WTC11 (cell line): ENCODE measurements around the gene OPCML. TPM values are rescaled to one million over a fixed set of nuclear protein-coding genes. Genes with fewer than 3 reads are reported as not detected.

Experiments
- ATAC-seq: fragments of 200-7000 bp; cut with Tn5 transposase; 2 replicates; pipeline ENCODE4 v1.10.0; 2021; ENCODE audit warnings: mild to moderate bottlenecking, moderate library complexity
- CTCF ChIA-PET: fragments of 300-600 bp; sonication (Branson Sonifier 250); formaldehyde crosslinking; loops from one replicate; lab custom pipeline; 2021; ENCODE audit warnings: antibody characterized with exemption; lab: Charles Lee
- POLR2A ChIA-PET: fragments of 350-600 bp; sonication (Branson Sonifier 250); formaldehyde crosslinking; loops from one replicate; lab custom pipeline; 2021; ENCODE audit warnings: antibody characterized with exemption; lab: Charles Lee
- DNase-seq: peaks from one replicate; pipeline ENCODE4 v3.0.0; 2021; ENCODE audit warnings: low spot score
- H3K27ac Mint-ChIP-seq: 2 replicates; pipeline ENCODE4 v1.8.0; 2021; ENCODE audit warnings: mixed read lengths
- H3K27me3 Mint-ChIP-seq: 2 replicates; pipeline ENCODE4 v1.8.0; 2021; ENCODE audit warnings: low read depth, mild to moderate bottlenecking, moderate library complexity, mixed read lengths
- H3K36me3 Mint-ChIP-seq: 2 replicates; pipeline ENCODE4 v1.8.0; 2021; ENCODE audit warnings: mixed read lengths
- H3K4me1 Mint-ChIP-seq: 2 replicates; pipeline ENCODE4 v1.8.0; 2022; ENCODE audit warnings: mixed read lengths
- H3K4me3 Mint-ChIP-seq: 2 replicates; pipeline ENCODE4 v1.8.0; 2021; ENCODE audit warnings: mild to moderate bottlenecking, moderate library complexity, mixed read lengths
- H3K9me3 Mint-ChIP-seq: 2 replicates; pipeline ENCODE4 v1.8.0; 2021; ENCODE audit warnings: mixed read lengths
- CREM ChIP-seq: sonication (generic); formaldehyde crosslinking; IDR thresholded peaks from 2 replicates; pipeline ENCODE4 v1.8.1; 2022; ENCODE audit warnings: mild to moderate bottlenecking, missing genetic modification reagents, moderate library complexity
- ESRRA ChIP-seq: sonication (generic); formaldehyde crosslinking; IDR thresholded peaks from 2 replicates; pipeline ENCODE4 v1.8.1; 2022; ENCODE audit warnings: mild to moderate bottlenecking, missing genetic modification reagents, borderline replicate concordance
- FOXP1 ChIP-seq: sonication (generic); formaldehyde crosslinking; IDR thresholded peaks from 2 replicates; pipeline ENCODE4 v1.8.0; 2022; ENCODE audit warnings: missing genetic modification reagents, mild to moderate bottlenecking, moderate library complexity, borderline replicate concordance
- GTF2I ChIP-seq: fragments of 250-450 bp; sonication (Bioruptor Pico); conservative IDR thresholded peaks from 2 replicates; pipeline ENCODE4 v1.4.0; 2021; ENCODE audit warnings: mild to moderate bottlenecking
- HMGA2 ChIP-seq: fragments of 250-450 bp; sonication (Bioruptor Pico); IDR thresholded peaks from 2 replicates; pipeline ENCODE4 v1.4.0; 2021; ENCODE audit warnings: mild to moderate bottlenecking, moderate library complexity
- JAZF1 ChIP-seq: fragments of 250-450 bp; sonication (Bioruptor Pico); IDR thresholded peaks from 2 replicates; pipeline ENCODE4 v1.9.0; 2021; ENCODE audit warnings: moderate library complexity, mild to moderate bottlenecking, inconsistent platforms
- NFATC4 ChIP-seq: fragments of 250-450 bp; sonication (Bioruptor Pico); IDR thresholded peaks from 2 replicates; pipeline ENCODE4 v1.9.0; 2021; ENCODE audit warnings: mild to moderate bottlenecking
- OVOL2 ChIP-seq: fragments of 250-450 bp; sonication (Bioruptor Pico); IDR thresholded peaks from 2 replicates; pipeline ENCODE4 v1.9.0; 2021; ENCODE audit warnings: mild to moderate bottlenecking, borderline replicate concordance
- SOX15 ChIP-seq: fragments of 250-450 bp; sonication (Bioruptor Pico); IDR thresholded peaks from 2 replicates; pipeline ENCODE4 v1.9.0; 2021; ENCODE audit warnings: mild to moderate bottlenecking
- TEAD1 ChIP-seq: sonication (generic); formaldehyde crosslinking; IDR thresholded peaks from 2 replicates; pipeline ENCODE4 v1.8.0; 2022; ENCODE audit warnings: mild to moderate bottlenecking, missing genetic modification reagents
- TEAD4 ChIP-seq: sonication (generic); formaldehyde crosslinking; IDR thresholded peaks from 2 replicates; pipeline ENCODE4 v1.8.0; 2022; ENCODE audit warnings: mild to moderate bottlenecking, missing genetic modification reagents
- ZNF263 ChIP-seq: sonication (generic); formaldehyde crosslinking; IDR thresholded peaks from 2 replicates; pipeline ENCODE4 v1.8.1; 2022; ENCODE audit warnings: low read depth, mild to moderate bottlenecking, moderate library complexity, missing genetic modification reagents
- ZNF317 ChIP-seq: sonication (generic); formaldehyde crosslinking; IDR thresholded peaks from 2 replicates; pipeline ENCODE4 v1.8.1; 2023; ENCODE audit warnings: low read depth, mild to moderate bottlenecking, moderate library complexity, missing genetic modification reagents, borderline replicate concordance
- ZNF423 ChIP-seq: fragments of 250-450 bp; sonication (Bioruptor Pico); IDR thresholded peaks from 2 replicates; pipeline ENCODE4 v2.1.2; 2022; ENCODE audit warnings: mild to moderate bottlenecking, moderate library complexity
- ZNF671 ChIP-seq: fragments of 250-450 bp; sonication (Bioruptor Pico); IDR thresholded peaks from 2 replicates; pipeline ENCODE4 v1.8.0; 2021; ENCODE audit warnings: mild to moderate bottlenecking
- total RNA-seq: library from RNA; stranded (reverse); gene quantifications from 3 replicates; pipeline ENCODE4 v1.2.3, GENCODE V29; 2021
- TF ChIP-seq, protein P1 (sequence below): sonication (generic); formaldehyde crosslinking; IDR thresholded peaks from 2 replicates; pipeline ENCODE4 v1.8.0; 2023; ENCODE audit warnings: mild to moderate bottlenecking, missing genetic modification reagents
- TF ChIP-seq, protein P2 (sequence below): sonication (generic); formaldehyde crosslinking; IDR thresholded peaks from 2 replicates; pipeline ENCODE4 v1.8.0; 2022; ENCODE audit warnings: mild to moderate bottlenecking, missing genetic modification reagents
- TF ChIP-seq, protein P3 (sequence below): fragments of 250-450 bp; sonication (Bioruptor Pico); IDR thresholded peaks from 2 replicates; pipeline ENCODE4 v2.1.2; 2022; ENCODE audit warnings: mild to moderate bottlenecking, moderate library complexity

Gene OPCML
- total RNA-seq, 1 experiment from 2014 or later: 1.5 TPM

DNA sequence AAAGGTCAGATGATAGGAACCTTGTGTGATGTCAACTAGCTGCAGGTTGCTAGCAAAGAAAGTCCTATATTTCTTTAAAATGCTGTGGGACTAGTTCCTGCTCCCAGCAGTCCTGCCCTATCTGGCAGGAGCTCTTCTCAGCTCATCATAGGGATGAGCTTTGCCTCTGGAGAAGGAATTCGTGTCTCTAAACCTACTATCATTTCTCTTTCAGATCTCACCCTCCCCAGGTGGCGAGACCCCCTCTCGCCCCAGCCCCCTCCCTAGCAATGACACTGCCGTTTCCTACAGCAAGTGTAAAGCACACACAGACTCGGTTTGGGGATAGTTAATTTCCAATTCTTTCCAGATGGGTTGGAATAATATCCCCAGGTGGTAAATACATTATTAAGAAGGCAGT is 533.3 kb downstream of the OPCML start:
- H3K4me1 Mint-ChIP-seq: peaks cover 20% of the 10 kb centered on the region
- H3K36me3 Mint-ChIP-seq: no peaks in the 10 kb centered on the region; the same call in 1 of the 2 replicates
- H3K27me3 Mint-ChIP-seq: peaks cover 41% of the 10 kb centered on the region
- ChIA-PET POLR2A (interaction anchor here (0.6 kb wide), 2 partner anchors 50 to 783 kb away, joined by 3 to 4 read pairs; no protein-coding TSS in a partner anchor), CTCF (interaction anchor here (0.9 to 1.8 kb wide), 5 partner anchors 21 to 80 kb away, joined by 4 to 7 read pairs (median 5); no protein-coding TSS in a partner anchor)
- H3K4me3 Mint-ChIP-seq: no peak overlapping the region
- H3K9me3 Mint-ChIP-seq: peaks cover 13% of the 10 kb centered on the region
- no peak; the same call in 1 of the 2 replicates for ATAC-seq
- TF ChIP-seq GTF2I (CRISPR knock-in tag): no peak
- no peak for TF ChIP-seq ZNF423 (CRISPR knock-in tag)
- no peak for TF ChIP-seq TEAD1 (CRISPR knock-in tag)
- TF ChIP-seq SOX15 (CRISPR knock-in tag): no peak
- no peak for TF ChIP-seq ZNF317 (CRISPR knock-in tag)
- no peak for TF ChIP-seq NFATC4
- TF ChIP-seq, protein P1, sequence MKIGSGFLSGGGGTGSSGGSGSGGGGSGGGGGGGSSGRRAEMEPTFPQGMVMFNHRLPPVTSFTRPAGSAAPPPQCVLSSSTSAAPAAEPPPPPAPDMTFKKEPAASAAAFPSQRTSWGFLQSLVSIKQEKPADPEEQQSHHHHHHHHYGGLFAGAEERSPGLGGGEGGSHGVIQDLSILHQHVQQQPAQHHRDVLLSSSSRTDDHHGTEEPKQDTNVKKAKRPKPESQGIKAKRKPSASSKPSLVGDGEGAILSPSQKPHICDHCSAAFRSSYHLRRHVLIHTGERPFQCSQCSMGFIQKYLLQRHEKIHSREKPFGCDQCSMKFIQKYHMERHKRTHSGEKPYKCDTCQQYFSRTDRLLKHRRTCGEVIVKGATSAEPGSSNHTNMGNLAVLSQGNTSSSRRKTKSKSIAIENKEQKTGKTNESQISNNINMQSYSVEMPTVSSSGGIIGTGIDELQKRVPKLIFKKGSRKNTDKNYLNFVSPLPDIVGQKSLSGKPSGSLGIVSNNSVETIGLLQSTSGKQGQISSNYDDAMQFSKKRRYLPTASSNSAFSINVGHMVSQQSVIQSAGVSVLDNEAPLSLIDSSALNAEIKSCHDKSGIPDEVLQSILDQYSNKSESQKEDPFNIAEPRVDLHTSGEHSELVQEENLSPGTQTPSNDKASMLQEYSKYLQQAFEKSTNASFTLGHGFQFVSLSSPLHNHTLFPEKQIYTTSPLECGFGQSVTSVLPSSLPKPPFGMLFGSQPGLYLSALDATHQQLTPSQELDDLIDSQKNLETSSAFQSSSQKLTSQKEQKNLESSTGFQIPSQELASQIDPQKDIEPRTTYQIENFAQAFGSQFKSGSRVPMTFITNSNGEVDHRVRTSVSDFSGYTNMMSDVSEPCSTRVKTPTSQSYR (CRISPR knock-in tag): no peak
- TF ChIP-seq, protein P2, sequence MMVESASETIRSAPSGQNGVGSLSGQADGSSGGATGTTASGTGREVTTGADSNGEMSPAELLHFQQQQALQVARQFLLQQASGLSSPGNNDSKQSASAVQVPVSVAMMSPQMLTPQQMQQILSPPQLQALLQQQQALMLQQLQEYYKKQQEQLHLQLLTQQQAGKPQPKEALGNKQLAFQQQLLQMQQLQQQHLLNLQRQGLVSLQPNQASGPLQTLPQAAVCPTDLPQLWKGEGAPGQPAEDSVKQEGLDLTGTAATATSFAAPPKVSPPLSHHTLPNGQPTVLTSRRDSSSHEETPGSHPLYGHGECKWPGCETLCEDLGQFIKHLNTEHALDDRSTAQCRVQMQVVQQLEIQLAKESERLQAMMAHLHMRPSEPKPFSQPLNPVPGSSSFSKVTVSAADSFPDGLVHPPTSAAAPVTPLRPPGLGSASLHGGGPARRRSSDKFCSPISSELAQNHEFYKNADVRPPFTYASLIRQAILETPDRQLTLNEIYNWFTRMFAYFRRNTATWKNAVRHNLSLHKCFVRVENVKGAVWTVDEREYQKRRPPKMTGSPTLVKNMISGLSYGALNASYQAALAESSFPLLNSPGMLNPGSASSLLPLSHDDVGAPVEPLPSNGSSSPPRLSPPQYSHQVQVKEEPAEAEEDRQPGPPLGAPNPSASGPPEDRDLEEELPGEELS (CRISPR knock-in tag): no peak
- TF ChIP-seq, protein P3, sequence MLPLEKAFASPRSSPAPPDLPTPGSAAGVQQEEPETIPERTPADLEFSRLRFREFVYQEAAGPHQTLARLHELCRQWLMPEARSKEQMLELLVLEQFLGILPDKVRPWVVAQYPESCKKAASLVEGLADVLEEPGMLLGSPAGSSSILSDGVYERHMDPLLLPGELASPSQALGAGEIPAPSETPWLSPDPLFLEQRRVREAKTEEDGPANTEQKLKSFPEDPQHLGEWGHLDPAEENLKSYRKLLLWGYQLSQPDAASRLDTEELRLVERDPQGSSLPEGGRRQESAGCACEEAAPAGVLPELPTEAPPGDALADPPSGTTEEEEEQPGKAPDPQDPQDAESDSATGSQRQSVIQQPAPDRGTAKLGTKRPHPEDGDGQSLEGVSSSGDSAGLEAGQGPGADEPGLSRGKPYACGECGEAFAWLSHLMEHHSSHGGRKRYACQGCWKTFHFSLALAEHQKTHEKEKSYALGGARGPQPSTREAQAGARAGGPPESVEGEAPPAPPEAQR (CRISPR knock-in tag): no peak
- no peak for TF ChIP-seq OVOL2 (CRISPR knock-in tag)
- no peak for DNase-seq
- no peak overlapping the region for H3K27ac Mint-ChIP-seq

DNA sequence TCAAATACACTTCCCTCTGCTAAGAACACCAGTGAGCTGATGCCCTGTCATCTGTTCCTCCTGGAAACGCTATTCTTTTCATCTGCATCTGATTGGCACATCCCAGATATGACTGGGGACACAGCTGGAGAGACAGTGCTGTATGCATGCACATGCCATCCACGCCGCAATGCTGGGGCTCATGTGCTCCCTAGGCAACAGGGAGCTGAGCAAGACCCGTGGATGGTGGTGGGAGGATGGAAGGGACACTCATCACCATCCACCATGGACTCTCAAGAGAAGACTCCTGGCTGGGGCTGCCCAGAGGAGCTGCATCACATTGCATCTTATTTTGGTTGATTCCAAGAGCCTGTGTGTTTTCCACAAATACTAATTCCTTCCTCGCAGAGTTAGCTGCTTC is 534.9 kb downstream of the OPCML start:
- TF ChIP-seq HMGA2 (CRISPR knock-in tag): no peak
- TF ChIP-seq JAZF1 (CRISPR knock-in tag): no peak
- no peak for TF ChIP-seq ESRRA
- no peak for TF ChIP-seq FOXP1
- TF ChIP-seq TEAD4 (CRISPR knock-in tag): no peak
- TF ChIP-seq, protein P2 (CRISPR knock-in tag): no peak
- no peak for TF ChIP-seq CREM (CRISPR knock-in tag)
- TF ChIP-seq ZNF263 (CRISPR knock-in tag): no peak
- TF ChIP-seq ZNF671 (CRISPR knock-in tag): no peak
- TF ChIP-seq, all 79 proteins: peak for 0
- H3K27ac Mint-ChIP-seq: no peak overlapping the region
- H3K27me3 Mint-ChIP-seq: peaks cover 54% of the 10 kb centered on the region
- peaks cover 4% of the 10 kb centered on the region; the same call in 1 of the 2 replicates for H3K9me3 Mint-ChIP-seq
- peaks cover 32% of the 10 kb centered on the region for H3K4me1 Mint-ChIP-seq
- H3K36me3 Mint-ChIP-seq: no peaks in the 10 kb centered on the region; the same call in 1 of the 2 replicates
- POLR2A ChIA-PET: no interaction called here
- CTCF ChIA-PET: interaction anchor here (1.4 kb wide), 1 partner anchor 10 kb away, joined by 3 read pairs; no protein-coding TSS in a partner anchor
- no peak overlapping the region for H3K4me3 Mint-ChIP-seq
- DNase-seq (no peak), ATAC-seq (no peak)
